ENCODE measurements around the gene ZSCAN1.
A peak's percentile ranks its signal among the peaks of the same experiment; 100 is the strongest.

ZSCAN1 gene

DNA sequence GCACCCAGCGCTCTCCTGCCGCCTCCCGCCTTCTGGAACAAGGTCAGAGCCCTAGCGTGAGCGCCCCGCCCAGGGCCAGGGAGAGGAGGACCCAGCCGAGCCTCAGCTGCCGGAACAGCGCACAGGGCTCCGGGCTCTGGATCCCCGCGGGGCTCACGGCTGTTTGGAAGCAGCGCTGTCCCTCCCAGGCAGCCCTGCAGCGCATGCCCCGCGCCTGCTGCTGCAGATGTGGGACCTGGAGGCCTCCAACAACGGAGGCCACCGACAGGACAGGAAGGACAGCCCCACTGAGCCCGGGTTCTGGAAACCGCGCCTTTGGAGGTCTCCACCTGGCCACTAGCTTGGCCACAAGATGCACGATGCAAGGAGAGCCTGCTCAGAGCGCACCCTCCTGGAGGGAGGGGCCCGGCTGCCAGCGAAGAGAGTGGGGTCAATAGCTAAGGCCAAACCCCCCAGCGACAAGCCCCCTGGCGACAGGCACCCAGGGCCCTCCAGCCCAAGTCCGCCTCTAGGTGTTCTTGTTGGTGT is 51.6 kb downstream of the ZSCAN1 start:
- no peak for DNase-seq

DNA sequence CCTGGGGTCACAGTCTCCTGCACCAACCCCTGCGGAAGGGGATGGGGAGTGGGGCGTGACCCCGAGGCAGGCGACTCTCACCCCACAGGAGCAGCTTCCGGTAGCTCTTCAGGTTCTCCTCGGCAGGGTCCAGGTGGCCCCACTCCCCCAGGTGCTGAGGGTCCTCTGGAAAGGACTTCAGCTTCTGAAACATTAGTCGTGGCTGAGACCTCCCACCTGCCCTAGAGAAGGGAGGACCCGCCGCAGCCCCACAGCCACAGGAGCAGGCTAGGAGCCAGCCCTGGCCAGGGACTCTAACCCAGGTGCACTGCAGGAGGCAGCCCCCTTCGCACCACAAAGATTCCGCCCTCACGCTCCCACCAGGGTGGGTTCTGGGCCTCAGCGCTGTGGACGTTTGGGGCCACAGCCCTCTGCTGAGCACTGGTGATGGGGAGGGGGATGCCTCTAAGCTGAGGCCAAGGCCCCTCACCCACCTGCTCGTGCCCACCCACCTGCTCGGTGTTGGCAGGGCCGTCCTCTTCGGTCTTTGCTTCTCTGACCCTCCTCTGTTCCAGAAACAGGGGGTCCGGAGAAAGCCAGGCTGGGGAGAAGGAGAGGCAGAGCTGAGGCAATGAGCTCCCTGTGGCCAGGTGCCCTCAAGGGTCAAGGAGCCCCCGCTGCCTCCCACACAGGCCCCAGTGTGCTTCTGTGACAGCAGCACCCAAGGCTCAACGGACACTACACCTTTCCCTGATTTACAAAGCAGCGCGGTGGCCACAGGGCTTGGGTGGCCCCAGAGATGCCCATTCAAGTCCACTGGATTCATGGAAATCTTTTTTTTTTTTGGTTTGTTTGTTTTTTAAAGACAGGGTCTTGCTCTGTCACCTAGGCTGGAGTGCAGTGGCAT is 53.2 kb downstream of the ZSCAN1 start:
- DNase-seq = no peak

DNA sequence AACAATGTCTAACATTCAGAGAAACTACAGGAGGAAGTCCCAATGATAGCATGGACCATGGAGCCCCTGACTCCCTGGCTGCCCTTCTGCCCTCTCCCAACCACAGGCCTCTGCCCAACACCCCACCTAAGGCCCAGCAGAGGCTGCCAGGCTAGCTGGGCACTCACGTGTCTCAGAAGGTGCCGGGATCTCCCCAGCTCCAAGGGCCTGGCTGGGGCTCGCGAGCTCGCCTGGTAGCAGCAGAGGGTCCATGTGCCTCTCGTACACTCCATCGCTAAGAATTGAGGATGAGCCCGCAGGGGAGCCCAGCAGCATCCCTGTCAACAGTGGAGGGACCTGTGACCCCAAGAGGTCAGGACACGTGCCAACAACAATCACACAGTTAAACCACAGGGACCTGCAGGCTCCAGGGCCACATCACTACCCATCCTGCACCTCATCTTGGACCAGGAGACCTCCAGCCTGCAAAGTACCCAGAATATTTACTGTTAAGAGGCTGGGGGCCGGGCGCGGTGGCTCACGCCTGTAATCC is 54.8 kb downstream of the ZSCAN1 start:
- no peak for DNase-seq

DNA sequence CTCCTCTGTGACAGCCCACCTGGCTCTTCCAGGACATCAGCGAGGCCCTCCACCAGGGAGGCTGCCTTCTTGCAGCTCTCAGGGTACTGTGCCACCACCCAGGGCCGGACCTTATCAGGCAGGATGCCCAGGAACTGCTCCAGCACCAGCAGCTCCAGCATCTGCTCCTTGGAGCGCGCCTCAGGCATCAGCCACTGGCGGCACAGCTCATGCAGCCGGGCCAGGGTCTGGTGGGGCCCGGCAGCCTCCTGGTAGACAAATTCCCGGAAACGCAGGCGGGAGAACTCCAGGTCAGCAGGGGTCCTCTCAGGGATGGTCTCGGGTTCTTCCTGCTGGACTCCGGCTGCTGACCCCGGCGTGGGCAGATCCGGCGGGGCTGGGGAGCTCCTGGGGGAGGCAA is 56.0 kb downstream of the ZSCAN1 start:
- DNase-seq = no peak

DNA sequence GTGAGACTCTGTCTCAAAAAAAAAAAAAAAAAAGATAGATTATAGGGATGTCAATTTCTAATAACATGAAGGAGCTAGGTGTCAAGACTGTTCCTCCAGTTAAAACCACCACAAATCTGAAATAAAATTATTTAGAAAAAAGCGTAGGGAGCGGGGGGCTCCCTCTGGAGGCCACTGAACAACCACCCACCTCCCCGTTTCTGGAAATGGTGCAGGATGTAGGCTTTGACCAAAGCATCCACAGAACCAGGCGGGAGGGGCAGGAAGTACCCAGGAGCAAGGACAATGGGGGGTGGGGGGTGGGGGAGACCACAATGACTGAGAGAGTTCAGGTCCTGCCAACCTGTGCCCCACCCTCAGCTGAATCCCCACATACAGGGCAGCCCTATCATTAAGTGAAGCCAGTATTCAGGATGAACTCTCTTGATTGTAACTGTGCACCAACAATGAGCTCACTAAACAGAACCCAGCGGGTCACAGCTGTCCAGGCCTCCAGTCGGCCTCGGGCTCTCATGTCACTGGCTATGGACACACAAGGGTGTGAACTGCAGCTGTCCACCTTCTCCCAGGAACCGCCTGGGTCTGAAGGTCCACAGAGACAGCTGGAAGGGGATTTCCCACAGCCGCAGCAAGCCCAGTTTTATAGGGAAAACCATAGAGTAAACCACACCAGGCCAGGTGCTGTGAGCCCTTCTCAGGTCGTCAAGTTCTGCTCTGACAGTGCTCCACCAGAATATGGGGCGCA is 57.6 kb downstream of the ZSCAN1 start:
- DNase-seq = no peak

DNA sequence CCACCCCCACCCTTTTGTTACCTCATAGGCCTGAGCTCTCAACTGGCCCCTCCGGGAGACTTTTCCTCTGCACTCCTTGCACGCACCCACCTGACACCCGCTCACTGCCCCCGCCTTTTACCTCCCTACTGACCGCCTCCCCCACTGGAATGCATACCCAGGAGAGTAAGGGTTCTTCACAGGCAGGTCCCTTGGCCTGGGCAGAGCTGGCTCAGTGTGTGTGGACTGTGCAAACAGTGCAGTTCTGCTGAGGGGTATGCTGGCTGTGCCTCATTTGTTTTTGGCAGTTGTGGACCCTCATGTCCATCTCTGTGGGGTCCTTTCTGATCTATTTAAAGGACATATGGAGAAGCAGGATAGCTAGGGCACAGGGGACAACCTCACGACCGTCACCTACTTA is 59.2 kb downstream of the ZSCAN1 start:
- no peak for DNase-seq

DNA sequence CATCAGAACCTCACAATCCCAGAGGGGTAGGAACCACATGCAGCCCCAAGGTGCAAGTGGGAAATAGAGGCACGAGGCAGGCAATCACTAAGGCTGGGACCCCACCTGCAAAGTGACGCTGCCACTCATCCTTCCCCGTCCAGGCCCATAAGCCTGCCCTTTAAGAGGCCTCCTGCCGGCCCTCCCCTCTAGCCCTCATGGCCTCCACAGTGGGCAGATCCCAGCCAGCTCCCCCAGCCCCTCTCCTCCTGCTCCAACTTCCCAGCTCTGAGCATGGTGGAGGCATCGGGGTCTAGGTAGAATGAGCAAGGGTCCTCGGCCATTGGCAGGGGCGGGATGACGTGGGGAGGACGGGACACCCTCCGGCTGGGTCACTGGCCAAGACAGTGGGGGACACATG is 61.5 kb downstream of the ZSCAN1 start:
- no peak for DNase-seq

DNA sequence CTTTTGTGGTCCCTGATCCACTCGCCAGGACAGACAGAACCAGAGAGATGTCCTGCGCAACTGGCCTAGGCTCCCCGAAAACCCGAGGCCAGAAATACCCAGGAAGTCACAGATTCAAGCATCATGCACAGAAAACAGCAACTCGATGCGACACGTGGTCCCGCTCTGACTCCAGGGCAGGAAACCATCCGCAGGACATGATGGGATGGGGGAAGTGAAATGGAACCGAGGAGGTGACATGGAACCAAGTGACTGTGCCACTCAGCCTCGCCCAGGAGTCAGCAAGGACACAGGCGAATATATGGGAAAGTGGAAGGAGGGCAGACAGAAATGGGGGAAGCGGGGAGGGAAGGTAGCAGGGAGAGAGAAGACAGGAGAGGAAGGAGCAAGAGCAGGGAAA is 63.1 kb downstream of the ZSCAN1 start:
- no peak for DNase-seq

DNA sequence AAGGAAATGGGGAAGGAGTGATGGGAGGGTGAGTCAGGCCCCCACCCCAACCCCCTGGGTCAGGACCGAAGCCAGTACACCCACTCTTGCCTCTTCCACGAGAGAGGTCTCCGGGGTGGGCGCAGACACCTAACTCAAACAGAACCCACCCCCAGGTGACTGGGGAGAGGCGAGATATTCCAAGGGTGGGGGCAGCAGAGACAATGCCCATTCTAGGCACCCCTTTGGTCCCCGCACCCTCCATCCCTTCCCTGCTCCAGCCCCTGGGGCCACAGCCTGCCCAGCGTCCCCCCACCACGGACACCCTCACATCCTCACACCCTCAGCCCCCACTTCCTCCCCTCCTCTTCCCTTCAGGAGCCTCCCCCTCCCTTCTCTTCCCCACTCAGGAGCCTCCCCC is 63.5 kb downstream of the ZSCAN1 start:
- DNase-seq = no peak

DNA sequence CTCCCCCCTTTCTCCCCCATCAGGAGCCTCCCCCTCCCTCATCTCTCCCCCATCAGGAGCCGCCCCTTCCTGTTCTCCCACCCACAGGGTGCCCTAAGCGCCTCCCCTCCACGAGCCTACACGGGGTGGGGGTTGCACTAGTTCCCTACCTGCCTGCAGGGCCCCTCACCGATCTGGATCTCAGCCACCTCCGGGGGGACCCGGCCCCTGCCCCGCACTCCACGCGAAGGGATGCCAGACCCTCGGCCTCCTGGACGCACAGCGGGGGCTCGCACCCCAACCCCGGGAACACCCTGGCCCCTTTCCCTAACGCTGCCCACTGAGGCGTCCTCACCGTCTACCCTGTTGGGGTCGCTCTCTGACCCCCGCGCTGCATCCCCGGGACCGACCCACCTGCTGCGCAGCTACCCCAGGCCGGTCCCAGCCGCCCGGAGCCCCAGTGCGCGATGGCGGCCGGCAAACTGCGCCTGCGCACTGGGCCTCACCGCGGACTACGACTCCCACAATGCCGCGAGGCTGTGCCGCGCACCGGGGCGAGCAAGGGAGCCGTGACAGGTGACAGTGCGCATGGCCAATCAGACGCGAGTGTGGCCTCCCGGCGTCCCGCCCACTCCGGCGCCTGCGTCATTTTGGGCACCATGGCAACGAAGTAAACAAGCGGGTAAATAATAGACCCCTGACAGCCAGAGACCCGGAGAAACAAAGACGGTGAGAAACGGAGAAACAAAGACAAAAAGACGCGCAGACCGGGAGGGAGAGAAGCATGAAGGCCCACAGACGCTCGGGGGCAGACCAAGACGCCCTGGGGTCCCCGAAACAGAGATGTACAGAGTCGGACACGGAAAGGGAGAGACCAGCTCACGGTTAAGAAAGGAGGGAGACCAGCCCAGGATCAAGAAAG is 64.2 kb downstream of the ZSCAN1 start, which contains the start of gene ZSCAN18:
ZSCAN18 (minus strand) TSS at position 451 of the 901 bp plus-strand sequence. CDS start 7,964 bp downstream, outside the sequence.
- peak; percentile 90 for DNase-seq

DNA sequence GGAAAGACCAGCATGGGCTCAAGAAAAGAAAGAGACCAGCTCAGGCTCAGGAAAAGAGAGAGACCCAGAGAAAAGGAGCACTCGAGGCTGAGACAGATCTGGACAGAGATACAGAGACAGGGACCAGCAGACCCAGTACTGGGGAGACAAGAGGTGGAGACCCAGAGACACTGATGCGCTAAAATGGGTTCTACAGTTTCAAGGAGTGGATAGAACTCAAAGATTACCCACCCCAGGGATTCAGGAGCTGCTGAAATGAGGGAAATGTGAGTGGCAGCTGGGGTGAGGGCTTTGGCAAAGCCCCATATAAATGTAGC is 64.8 kb downstream of the ZSCAN1 start:
- DNase-seq = no peak
